Measurements from ENCODE around the gene QSOX2.

DNA sequence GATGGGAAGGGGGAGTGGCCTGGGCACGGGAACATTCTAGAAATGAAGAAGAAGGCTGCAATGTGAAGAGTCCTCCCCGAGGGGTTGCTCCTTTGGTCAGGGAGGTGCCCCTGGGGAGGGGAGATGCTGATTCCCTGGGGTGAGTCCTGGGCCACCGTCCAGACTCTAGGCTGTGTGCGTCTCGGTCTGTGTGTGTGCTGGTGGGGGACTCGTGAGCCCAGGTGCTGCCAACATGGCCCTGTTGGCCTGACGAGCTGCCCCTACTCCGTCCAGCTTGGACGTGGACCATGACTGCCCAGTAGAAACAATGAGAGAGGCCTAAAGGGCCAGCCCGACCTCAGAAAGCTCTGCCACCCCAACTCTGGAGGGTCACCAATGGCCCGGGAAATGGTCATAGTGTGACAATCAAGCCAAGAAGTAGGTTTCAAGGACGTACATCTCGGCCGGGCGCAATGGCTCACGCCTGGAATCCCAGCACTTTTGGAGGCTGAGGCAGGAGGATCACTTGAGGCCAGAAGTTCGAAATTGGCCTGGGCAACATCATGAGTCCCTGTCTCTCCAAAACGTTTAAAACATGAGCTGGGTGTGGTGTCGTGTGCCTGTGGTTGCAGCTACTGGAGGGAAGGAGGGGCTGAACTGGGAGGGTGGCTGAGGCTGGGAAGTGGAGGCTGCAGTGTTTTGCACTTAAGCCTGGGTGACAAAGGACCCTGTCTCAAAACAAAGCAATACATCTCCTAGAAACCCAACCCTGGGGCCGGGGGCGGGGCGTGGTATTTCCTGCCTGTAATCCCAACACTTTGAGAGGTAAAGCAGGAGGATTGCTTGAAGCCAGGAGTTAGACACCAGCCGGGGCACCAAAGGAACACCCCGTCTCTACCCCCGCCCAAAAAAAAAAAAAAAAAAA, 57.7 kb downstream of the QSOX2 start:
- TF ChIP-seq POLR2AphosphoS5 (IDR thresholded peaks at IDR 0.05; ENCODE audit: low read depth, low read length) = no peak
- TF ChIP-seq, protein P1, sequence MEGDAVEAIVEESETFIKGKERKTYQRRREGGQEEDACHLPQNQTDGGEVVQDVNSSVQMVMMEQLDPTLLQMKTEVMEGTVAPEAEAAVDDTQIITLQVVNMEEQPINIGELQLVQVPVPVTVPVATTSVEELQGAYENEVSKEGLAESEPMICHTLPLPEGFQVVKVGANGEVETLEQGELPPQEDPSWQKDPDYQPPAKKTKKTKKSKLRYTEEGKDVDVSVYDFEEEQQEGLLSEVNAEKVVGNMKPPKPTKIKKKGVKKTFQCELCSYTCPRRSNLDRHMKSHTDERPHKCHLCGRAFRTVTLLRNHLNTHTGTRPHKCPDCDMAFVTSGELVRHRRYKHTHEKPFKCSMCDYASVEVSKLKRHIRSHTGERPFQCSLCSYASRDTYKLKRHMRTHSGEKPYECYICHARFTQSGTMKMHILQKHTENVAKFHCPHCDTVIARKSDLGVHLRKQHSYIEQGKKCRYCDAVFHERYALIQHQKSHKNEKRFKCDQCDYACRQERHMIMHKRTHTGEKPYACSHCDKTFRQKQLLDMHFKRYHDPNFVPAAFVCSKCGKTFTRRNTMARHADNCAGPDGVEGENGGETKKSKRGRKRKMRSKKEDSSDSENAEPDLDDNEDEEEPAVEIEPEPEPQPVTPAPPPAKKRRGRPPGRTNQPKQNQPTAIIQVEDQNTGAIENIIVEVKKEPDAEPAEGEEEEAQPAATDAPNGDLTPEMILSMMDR (IDR thresholded peaks at IDR 0.05) = no peak
- no peak for TF ChIP-seq SIN3A (IDR thresholded peaks at IDR 0.05; ENCODE audit: borderline replicate concordance, insufficient read depth, low read depth, low read length)

All from Panc1 (cell line).